PC-9 (cell line): ENCODE measurements around the gene OBSCN.

Experiments
- EZH2 ChIP-seq: fragments of 200-600 bp; sonication (generic); IDR thresholded peaks from 2 replicates; pipeline ENCODE4 v1.8.0; 2017; ENCODE audit warnings: antibody characterized with exemption, low read depth
- TF ChIP-seq, protein P1 (sequence below): fragments of 200-600 bp; sonication (generic); conservative IDR thresholded peaks from 2 replicates; pipeline ENCODE4 v1.6.1; 2017; ENCODE audit warnings: mixed run types, antibody characterized with exemption, mild to moderate bottlenecking, moderate library complexity

DNA sequence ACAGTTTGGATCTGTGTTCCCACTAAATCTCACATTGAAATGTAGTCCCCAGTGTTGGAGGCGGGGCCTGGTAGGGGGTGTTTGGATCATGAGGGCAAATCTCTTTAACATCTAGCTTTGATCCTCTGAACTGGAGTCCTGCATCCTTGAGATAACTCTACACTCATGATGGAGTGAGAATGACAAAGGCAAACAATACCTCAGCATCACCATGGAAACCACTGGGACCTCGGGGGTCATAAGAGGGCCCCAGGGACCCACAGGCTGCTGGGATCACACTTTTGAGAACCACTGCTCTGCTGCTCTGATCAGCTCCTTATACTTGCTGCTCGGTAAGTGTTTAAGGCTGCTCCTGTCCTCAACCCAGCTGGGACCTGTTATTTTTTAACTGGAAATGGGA, 13.4 kb upstream of the OBSCN start:
- TF ChIP-seq, protein P1, sequence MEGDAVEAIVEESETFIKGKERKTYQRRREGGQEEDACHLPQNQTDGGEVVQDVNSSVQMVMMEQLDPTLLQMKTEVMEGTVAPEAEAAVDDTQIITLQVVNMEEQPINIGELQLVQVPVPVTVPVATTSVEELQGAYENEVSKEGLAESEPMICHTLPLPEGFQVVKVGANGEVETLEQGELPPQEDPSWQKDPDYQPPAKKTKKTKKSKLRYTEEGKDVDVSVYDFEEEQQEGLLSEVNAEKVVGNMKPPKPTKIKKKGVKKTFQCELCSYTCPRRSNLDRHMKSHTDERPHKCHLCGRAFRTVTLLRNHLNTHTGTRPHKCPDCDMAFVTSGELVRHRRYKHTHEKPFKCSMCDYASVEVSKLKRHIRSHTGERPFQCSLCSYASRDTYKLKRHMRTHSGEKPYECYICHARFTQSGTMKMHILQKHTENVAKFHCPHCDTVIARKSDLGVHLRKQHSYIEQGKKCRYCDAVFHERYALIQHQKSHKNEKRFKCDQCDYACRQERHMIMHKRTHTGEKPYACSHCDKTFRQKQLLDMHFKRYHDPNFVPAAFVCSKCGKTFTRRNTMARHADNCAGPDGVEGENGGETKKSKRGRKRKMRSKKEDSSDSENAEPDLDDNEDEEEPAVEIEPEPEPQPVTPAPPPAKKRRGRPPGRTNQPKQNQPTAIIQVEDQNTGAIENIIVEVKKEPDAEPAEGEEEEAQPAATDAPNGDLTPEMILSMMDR: no peak
- TF ChIP-seq EZH2: no peak
